Panc1 (cell line): Measurements from ENCODE around the gene CYP1A2. TPM values are rescaled to one million over a fixed set of nuclear protein-coding genes. Genes with fewer than 3 reads are reported as not detected.

Experiments
- ATAC-seq: fragments of 200-7000 bp; cut with Tn5 transposase; 2 replicates; pipeline ENCODE4 v1.9.1; 2020; ENCODE audit warnings: mild to moderate bottlenecking, moderate library complexity
- BruUV-seq: library from RNA; stranded (reverse); fragments of 400-500 nt; replicated peaks from 2 replicates; lab custom pipeline; 2021; lab: Mats Ljungman, UMichigan
- CTCF ChIA-PET: fragments of 300-600 bp; sonication (Branson Sonifier 250); formaldehyde crosslinking; loops from one replicate; lab custom pipeline; 2022; ENCODE audit warnings: antibody characterized with exemption; lab: Charles Lee
- POLR2A ChIA-PET: fragments of 300-600 bp; sonication (Branson Sonifier 250); formaldehyde crosslinking; loops from one replicate; lab custom pipeline; 2022; ENCODE audit warnings: antibody characterized with exemption; lab: Charles Lee
- DNase-seq: peaks from one replicate; pipeline ENCODE4 v3.0.0-alpha.2; 2010; ENCODE audit warnings: low read depth, low spot score
- H3K27ac ChIP-seq: 2 replicates; pipeline ENCODE4 v1.5.1; 2011; ENCODE audit warnings: mild to moderate bottlenecking, low read length, inconsistent platforms
- H3K27me3 ChIP-seq: fragments of 200-500 bp; sonication (Bioruptor generic); 2 replicates; pipeline ENCODE4 v1.6.0; 2014; ENCODE audit warnings: low read length, inconsistent platforms; ENCODE audit not compliant: control insufficient read depth, insufficient read depth
- H3K36me3 ChIP-seq: fragments of 200-500 bp; sonication (Bioruptor generic); 2 replicates; pipeline ENCODE4 v1.5.1; 2014; ENCODE audit warnings: inconsistent platforms, mild to moderate bottlenecking, low read length, moderate library complexity; ENCODE audit not compliant: control insufficient read depth, insufficient read depth
- H3K4me1 ChIP-seq: 2 replicates; pipeline ENCODE4 v1.5.1; 2011; ENCODE audit warnings: inconsistent platforms, mild to moderate bottlenecking, low read length, moderate library complexity; ENCODE audit not compliant: control insufficient read depth, insufficient read depth
- H3K4me3 ChIP-seq, 2 experiments: 2 replicates each; pipeline ENCODE4 v1.5.1; 2011 to 2012; ENCODE audit warnings: low read depth in 2 of 2, low read length in 2 of 2, mild to moderate bottlenecking in 2 of 2, inconsistent platforms in 1 of 2, moderate library complexity in 1 of 2
- H3K9me3 ChIP-seq: fragments of 200-500 bp; sonication (Bioruptor generic); 2 replicates; pipeline ENCODE4 v1.5.1; 2014; ENCODE audit warnings: low read depth, mild to moderate bottlenecking, inconsistent platforms, low read length, moderate library complexity; ENCODE audit not compliant: control insufficient read depth, insufficient read depth
- CTCF ChIP-seq: fragments of 450-650 bp; IDR thresholded peaks from 2 replicates; pipeline ENCODE4 v1.5.1; 2017; ENCODE audit warnings: mild to moderate bottlenecking
- POLR2AphosphoS5 ChIP-seq: IDR thresholded peaks from 2 replicates; pipeline ENCODE4 v1.6.1; 2012; ENCODE audit warnings: mild to moderate bottlenecking, low read depth, low read length, moderate library complexity
- REST ChIP-seq, 2 experiments: IDR thresholded peaks; 2 replicates each; pipeline ENCODE4 v1.6.1; 2011 to 2012; ENCODE audit warnings: low read depth in 2 of 2, control low read depth in 1 of 2, low read length in 1 of 2, mild to moderate bottlenecking in 1 of 2, moderate library complexity in 1 of 2; ENCODE audit not compliant: insufficient read depth in 1 of 2
- SIN3A ChIP-seq: IDR thresholded peaks from 2 replicates; pipeline ENCODE4 v1.6.1; 2012; ENCODE audit warnings: low read depth, mild to moderate bottlenecking, low read length, moderate library complexity, borderline replicate concordance; ENCODE audit not compliant: insufficient read depth
- TCF7L2 ChIP-seq: IDR thresholded peaks from 2 replicates; pipeline ENCODE4 v1.6.1; 2011; ENCODE audit warnings: mild to moderate bottlenecking, low read depth, low read length, inconsistent platforms
- in situ Hi-C: cut with HindIII; loops from 2 replicates; pipeline ENCODE4 v1.10.0; 2016; ENCODE audit warnings: low sequenced_read_pairs, low pct_unique_long_range_greater_than_20kb
- intact Hi-C: fragments of 100-400 bp; cut with micrococcal nuclease; formaldehyde crosslinking; loops from one replicate; pipeline ENCODE4 v1.10.0; 2022; ENCODE audit not compliant: unreplicated experiment
- total RNA-seq: library from RNA; stranded (reverse); gene quantifications from one replicate; pipeline ENCODE4 v1.2.1, GENCODE V29; 2021; ENCODE audit not compliant: unreplicated experiment

The CYP1A2 gene
- total RNA-seq, 1 experiment from 2014 or later = not detected

DNA sequence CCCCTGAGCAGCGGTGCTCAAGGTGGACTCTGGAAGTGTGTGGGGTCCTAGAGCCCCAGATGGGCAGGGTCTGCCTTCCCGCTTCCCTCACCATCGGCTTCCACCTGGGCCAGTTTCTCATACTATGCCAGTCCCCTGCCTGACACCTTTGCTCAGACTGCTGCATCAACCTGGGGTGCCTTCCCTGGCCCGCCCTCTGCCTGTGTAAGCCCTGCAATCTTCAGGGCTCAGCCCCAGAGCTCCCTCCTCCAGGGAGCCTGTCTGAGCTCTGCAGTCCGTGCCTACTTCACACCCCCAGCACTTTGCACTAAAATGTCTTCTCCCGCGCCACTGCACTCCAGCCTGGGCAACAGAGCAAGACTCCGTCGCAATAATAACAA is 46.3 kb downstream of the CYP1A2 start:
- Histone ChIP-seq H3K4me1 (peaks cover 26% of the 10 kb centered on the region), H3K27ac (no peak overlapping the region), H3K36me3 (no peaks in the 10 kb centered on the region), H3K27me3 (no peaks in the 10 kb centered on the region), H3K4me3 (no peak overlapping the region), H3K9me3 (no peaks in the 10 kb centered on the region)
- in situ Hi-C loops (no loop called here), intact Hi-C loops (no loop called here)
- no TSS peak for BruUV-seq
- no peak for TF ChIP-seq CTCF
- no peak for TF ChIP-seq POLR2AphosphoS5
- TF ChIP-seq SIN3A = no peak
- TF ChIP-seq TCF7L2 = no peak
- ChIA-PET POLR2A (interaction anchor here (0.7 kb wide), 1 partner anchor 71 kb away, joined by 5 read pairs; no protein-coding TSS in a partner anchor), CTCF (interaction anchor here (1.0 kb wide), 1 partner anchor 24 kb away, joined by 3 read pairs; no protein-coding TSS in a partner anchor)
- no peak for ATAC-seq
- DNase-seq = no peak

GRCh38 chr15:74795966-74796625 is 47.5 kb downstream of the CYP1A2 start:
- ChIA-PET POLR2A (no interaction called here), CTCF (interaction anchor here (0.7 to 1.4 kb wide), 2 partner anchors 8 to 42 kb away, joined by 3 to 5 read pairs; no protein-coding TSS in a partner anchor)
- TSS peak; percentile 43 for BruUV-seq
- Histone ChIP-seq H3K36me3 (no peaks in the 10 kb centered on the region; the same call in 1 of the 2 replicates), H3K4me1 (peaks cover 20% of the 10 kb centered on the region), H3K9me3 (no peaks in the 10 kb centered on the region), H3K4me3 (no peak overlapping the region), H3K27me3 (no peaks in the 10 kb centered on the region), H3K27ac (no peak overlapping the region)
- in situ Hi-C loops (no loop called here), intact Hi-C loops (no loop called here)
- ATAC-seq (no peak), DNase-seq (no peak)
- TF ChIP-seq SIN3A = no peak
- TF ChIP-seq REST (IDR thresholded peaks at IDR 0.05; ENCODE audit: insufficient read depth in 1 of 2, low read depth in 2 of 2, low read length in 1 of 2) = no peak
- no peak for TF ChIP-seq CTCF
